ENCODE data around the gene PTX4. TPM values are rescaled to one million over a fixed set of nuclear protein-coding genes. Genes with fewer than 3 reads are reported as not detected.

Gene PTX4
- total RNA-seq, 8 experiments from 2014 or later = 0.11 to 0.46 (median 0.16) TPM; not detected in 4

- in situ Hi-C loops (cut with MboI; ENCODE audit: low pct_unique_long_range_greater_than_20kb in 2 of 9, low sequenced_read_pairs in 9 of 9, unreplicated experiment in 9 of 9) = no loop called here
- peak overlapping the region; percentile 25 for H3K27ac ChIP-seq
- ATAC-seq (replicated peaks in 6 of 8) = no peak
- WGBS, 10 experiments = 93 to 100% (median 96%) methylated on average over 2 to 6 of the region's 15 CpGs; no CpG with 5 or more reads in 6 of the 10 experiments
- no peak overlapping the region for H3K4me3 ChIP-seq
- peaks cover 0 to 6% of the 10 kb centered on the region in 2 donors for H3K4me1 ChIP-seq (replicated peaks in 1 of 2)
These were observed 24.0 kb upstream of the PTX4 start for GRCh38 chr16:1512774-1513173.

GRCh38 chr16:1511662-1512569, 23.2 kb upstream of the PTX4 start:
- Histone ChIP-seq H3K4me3 (no peak overlapping the region), H3K27ac (peak overlapping the region in 1 of 2 donors; percentile 52), H3K4me1 (replicated peaks in 1 of 2) (peaks cover 0 to 6% of the 10 kb centered on the region in 2 donors)
- WGBS, 10 experiments = 63 to 100% (median 75%) methylated on average over 1 to 7 of the region's 30 CpGs; no CpG with 5 or more reads in 1 of the 10 experiments
- in situ Hi-C loops (cut with MboI; ENCODE audit: low pct_unique_long_range_greater_than_20kb in 2 of 9, low sequenced_read_pairs in 9 of 9, unreplicated experiment in 9 of 9) = no loop called here
- peak in 5 of 8 experiments; percentile 80 to 96 (median 94) for ATAC-seq (replicated peaks in 6 of 8)

- ATAC-seq (replicated peaks in 6 of 8) = no peak
- in situ Hi-C loops (cut with MboI; ENCODE audit: low pct_unique_long_range_greater_than_20kb in 2 of 9, low sequenced_read_pairs in 9 of 9, unreplicated experiment in 9 of 9) = no loop called here
- 80 to 100% (median 83%) methylated on average over 1 to 4 of the region's 26 CpGs; no CpG with 5 or more reads in 6 of the 10 experiments for WGBS, 10 experiments
These were observed 22.2 kb upstream of the PTX4 start for GRCh38 chr16:1510941-1511351.

GRCh38 chr16:1510272-1510671, 21.5 kb upstream of the PTX4 start:
- H3K4me3 ChIP-seq = no peak overlapping the region
- in situ Hi-C loops (cut with MboI; ENCODE audit: low pct_unique_long_range_greater_than_20kb in 2 of 9, low sequenced_read_pairs in 9 of 9, unreplicated experiment in 9 of 9) = no loop called here
- no peak for ATAC-seq (replicated peaks in 6 of 8)
- H3K4me1 ChIP-seq (replicated peaks in 1 of 2) = peaks cover 0 to 6% of the 10 kb centered on the region in 2 donors
- no peak overlapping the region for H3K27ac ChIP-seq
- 98 to 100% methylated on average over 1 to 6 of the region's 10 CpGs; no CpG with 5 or more reads in 8 of the 10 experiments for WGBS, 10 experiments

More at GRCh38 chr16:1510941-1511351, 22.2 kb upstream of the PTX4 start:
- H3K4me3 ChIP-seq = no peak overlapping the region
- no peak overlapping the region for H3K27ac ChIP-seq
- peaks cover 0 to 6% of the 10 kb centered on the region in 2 donors for H3K4me1 ChIP-seq (replicated peaks in 1 of 2)

- Histone ChIP-seq H3K4me1 (replicated peaks in 1 of 2) (peaks cover 0 to 6% of the 10 kb centered on the region in 2 donors), H3K27ac (no peak overlapping the region), H3K4me3 (no peak overlapping the region)
- in situ Hi-C loops (cut with MboI; ENCODE audit: low pct_unique_long_range_greater_than_20kb in 2 of 9, low sequenced_read_pairs in 9 of 9, unreplicated experiment in 9 of 9) = no loop called here
- 40 to 87% (median 72%) methylated on average over 1 to 7 of the region's 44 CpGs; no CpG with 5 or more reads in 6 of the 10 experiments for WGBS, 10 experiments
- ATAC-seq (replicated peaks in 6 of 8) = no peak
These were observed 20.8 kb upstream of the PTX4 start for GRCh38 chr16:1509307-1510221.

GRCh38 chr16:1508494-1509187, 19.9 kb upstream of the PTX4 start:
- in situ Hi-C loops (cut with MboI; ENCODE audit: low pct_unique_long_range_greater_than_20kb in 2 of 9, low sequenced_read_pairs in 9 of 9, unreplicated experiment in 9 of 9) = no loop called here

GRCh38 chr16:1506494-1507213, 17.9 kb upstream of the PTX4 start:
- Histone ChIP-seq H3K4me1 (replicated peaks in 1 of 2) (no peaks in the 10 kb centered on the region), H3K27ac (no peak overlapping the region), H3K4me3 (no peak overlapping the region)
- ATAC-seq (replicated peaks in 6 of 8) = no peak
- 89 to 100% (median 93%) methylated on average over 2 to 6 of the region's 37 CpGs; no CpG with 5 or more reads in 5 of the 10 experiments for WGBS, 10 experiments
- in situ Hi-C loops (cut with MboI; ENCODE audit: low pct_unique_long_range_greater_than_20kb in 2 of 9, low sequenced_read_pairs in 9 of 9, unreplicated experiment in 9 of 9) = no loop called here

More at GRCh38 chr16:1508494-1509187, 19.9 kb upstream of the PTX4 start:
- peaks cover 0 to 6% of the 10 kb centered on the region in 2 donors for H3K4me1 ChIP-seq (replicated peaks in 1 of 2)
- no peak for ATAC-seq (replicated peaks in 6 of 8)
- H3K27ac ChIP-seq = no peak overlapping the region
- H3K4me3 ChIP-seq = no peak overlapping the region
- 90 to 100% methylated on average over 1 to 2 of the region's 24 CpGs; no CpG with 5 or more reads in 8 of the 10 experiments for WGBS, 10 experiments

- ATAC-seq (replicated peaks in 6 of 8) = no peak
- Histone ChIP-seq H3K4me1 (replicated peaks in 1 of 2) (no peaks in the 10 kb centered on the region), H3K27ac (no peak overlapping the region), H3K4me3 (no peak overlapping the region)
- in situ Hi-C loops (cut with MboI; ENCODE audit: low pct_unique_long_range_greater_than_20kb in 2 of 9, low sequenced_read_pairs in 9 of 9, unreplicated experiment in 9 of 9) = no loop called here
- WGBS, 10 experiments = 74% methylated on average over 3 of the region's 22 CpGs; no CpG with 5 or more reads in 9 of the 10 experiments
These were observed 17.2 kb upstream of the PTX4 start for GRCh38 chr16:1505912-1506311.

GRCh38 chr16:1505073-1505844, 16.5 kb upstream of the PTX4 start:
- no peak for ATAC-seq (replicated peaks in 6 of 8)
- H3K27ac ChIP-seq = no peak overlapping the region
- no peak overlapping the region for H3K4me3 ChIP-seq
- no peaks in the 10 kb centered on the region for H3K4me1 ChIP-seq (replicated peaks in 1 of 2)
- in situ Hi-C loops (cut with MboI; ENCODE audit: low pct_unique_long_range_greater_than_20kb in 2 of 9, low sequenced_read_pairs in 9 of 9, unreplicated experiment in 9 of 9) = no loop called here
- WGBS, 10 experiments = 98% methylated on average over 8 to 10 of the region's 37 CpGs; no CpG with 5 or more reads in 8 of the 10 experiments

GRCh38 chr16:1503110-1503955, 14.6 kb upstream of the PTX4 start:
- in situ Hi-C loops (cut with MboI; ENCODE audit: low pct_unique_long_range_greater_than_20kb in 2 of 9, low sequenced_read_pairs in 9 of 9, unreplicated experiment in 9 of 9) = no loop called here
- Histone ChIP-seq H3K27ac (no peak overlapping the region), H3K4me1 (replicated peaks in 1 of 2) (no peaks in the 10 kb centered on the region), H3K4me3 (no peak overlapping the region)
- 80 to 100% (median 98%) methylated on average over 1 to 16 of the region's 37 CpGs; no CpG with 5 or more reads in 2 of the 10 experiments for WGBS, 10 experiments
- no peak for ATAC-seq (replicated peaks in 6 of 8)
